Neural progenitor cell (in vitro differentiated cells): Measurements from ENCODE around the gene CCDC59. TPM values are rescaled to one million over a fixed set of nuclear protein-coding genes. Genes with fewer than 3 reads are reported as not detected.

ENCODE experiments used
- DNase-seq: peaks from one replicate; pipeline ENCODE4 v3.0.0-alpha.2; 2016; ENCODE audit warnings: low spot score
- H2AFZ ChIP-seq: fragments of 200-600 bp; sonication (generic); replicated peaks from 2 replicates; pipeline ENCODE4 v1.6.1; 2016; ENCODE audit warnings: antibody characterized with exemption
- H3F3A ChIP-seq: fragments of 200-600 bp; sonication (generic); 2 replicates; pipeline ENCODE4 v1.6.1; 2016; ENCODE audit warnings: antibody characterized with exemption, low read depth
- H3K27ac ChIP-seq: fragments of 200-600 bp; sonication (generic); 2 replicates; pipeline ENCODE4 v1.5.1; 2016; ENCODE audit warnings: mild to moderate bottlenecking
- H3K27me3 ChIP-seq: fragments of 200-600 bp; sonication (generic); 2 replicates; pipeline ENCODE4 v1.6.1; 2016; ENCODE audit warnings: mild to moderate bottlenecking, moderate library complexity
- H3K36me3 ChIP-seq: fragments of 200-600 bp; sonication (generic); 2 replicates; pipeline ENCODE4 v1.5.1; 2016
- H3K4me1 ChIP-seq: fragments of 200-600 bp; sonication (generic); 2 replicates; pipeline ENCODE4 v1.6.1; 2016; ENCODE audit warnings: mixed run types
- H3K4me2 ChIP-seq: fragments of 200-600 bp; sonication (generic); 2 replicates; pipeline ENCODE4 v1.6.1; 2016
- H3K4me3 ChIP-seq: fragments of 200-600 bp; sonication (generic); 2 replicates; pipeline ENCODE4 v1.5.1; 2016
- H3K79me2 ChIP-seq: fragments of 200-600 bp; sonication (generic); 2 replicates; pipeline ENCODE4 v1.6.1; 2016; ENCODE audit warnings: low read depth
- H3K9ac ChIP-seq: fragments of 200-600 bp; sonication (generic); 2 replicates; pipeline ENCODE4 v1.6.1; 2016
- H3K9me3 ChIP-seq: fragments of 200-600 bp; sonication (generic); 2 replicates; pipeline ENCODE4 v1.5.1; 2016; ENCODE audit warnings: low read depth
- H4K20me1 ChIP-seq: fragments of 200-600 bp; sonication (generic); 2 replicates; pipeline ENCODE4 v1.6.1; 2016; ENCODE audit warnings: low read depth
- H3K27ac Mint-ChIP-seq: 3 replicates; pipeline ENCODE4 v1.8.0; 2021; ENCODE audit warnings: mixed read lengths
- H3K27me3 Mint-ChIP-seq: 2 replicates; pipeline ENCODE4 v1.8.0; 2022; ENCODE audit warnings: low read depth, mild to moderate bottlenecking, inconsistent platforms, moderate library complexity, mixed read lengths; ENCODE audit not compliant: insufficient read depth
- H3K36me3 Mint-ChIP-seq: 3 replicates; pipeline ENCODE4 v1.8.0; 2021; ENCODE audit warnings: mixed read lengths
- H3K4me1 Mint-ChIP-seq: 3 replicates; pipeline ENCODE4 v1.8.0; 2021; ENCODE audit warnings: mixed read lengths
- H3K4me3 Mint-ChIP-seq: 3 replicates; pipeline ENCODE4 v1.8.0; 2021; ENCODE audit warnings: mild to moderate bottlenecking, moderate library complexity, mixed read lengths
- H3K9me3 Mint-ChIP-seq: 3 replicates; pipeline ENCODE4 v1.8.0; 2020; ENCODE audit warnings: mixed read lengths
- EZH2 ChIP-seq: fragments of 200-600 bp; sonication (generic); IDR thresholded peaks from 2 replicates; pipeline ENCODE4 v1.6.1; 2017; ENCODE audit warnings: antibody characterized with exemption, mild to moderate bottlenecking, moderate library complexity
- EZH2phosphoT487 ChIP-seq: fragments of 200-600 bp; sonication (generic); IDR thresholded peaks from 2 replicates; pipeline ENCODE4 v1.6.1; 2017; ENCODE audit warnings: antibody characterized with exemption
- total RNA-seq: library from RNA; depleted of rRNA; stranded (reverse); fragments of >200 nt; gene quantifications from 2 replicates; pipeline ENCODE4 v1.2.3, GENCODE V29; 2015; ENCODE audit warnings: low replicate concordance
- TF ChIP-seq, protein P1 (sequence below): fragments of 200-600 bp; sonication (generic); IDR thresholded peaks from 2 replicates; pipeline ENCODE4 v1.5.1; 2017; ENCODE audit warnings: antibody characterized with exemption, mild to moderate bottlenecking

Gene CCDC59
- total RNA-seq, 1 donor from 2014 or later, result 75.2 TPM

GRCh38 chr12:82325540-82326336 is 32.4 kb downstream of the CCDC59 start:
- H3K9me3 Mint-ChIP-seq, result no peaks in the 10 kb centered on the region
- no peak overlapping the region for H3K27ac Mint-ChIP-seq
- no peaks in the 10 kb centered on the region for H3K36me3 Mint-ChIP-seq

GRCh38 chr12:82319276-82319675 is 38.9 kb downstream of the CCDC59 start:
- no peak overlapping the region for H3K4me3 Mint-ChIP-seq
- no peaks in the 10 kb centered on the region for H3F3A ChIP-seq
- no peak overlapping the region for H3K4me2 ChIP-seq
- no peaks in the 10 kb centered on the region for H3K36me3 Mint-ChIP-seq
- no peaks in the 10 kb centered on the region for H4K20me1 ChIP-seq
- H3K4me1 Mint-ChIP-seq, result peaks cover 1% of the 10 kb centered on the region
- H2AFZ ChIP-seq, result no peak overlapping the region
- no peaks in the 10 kb centered on the region for H3K79me2 ChIP-seq
- H3K9ac ChIP-seq, result no peak overlapping the region
- H3K27ac Mint-ChIP-seq, result no peak overlapping the region
- H3K4me1 ChIP-seq, result peaks cover 4% of the 10 kb centered on the region
- H3K9me3 Mint-ChIP-seq, result no peaks in the 10 kb centered on the region
- H3K27ac ChIP-seq, result no peak overlapping the region
- TF ChIP-seq, protein P1, sequence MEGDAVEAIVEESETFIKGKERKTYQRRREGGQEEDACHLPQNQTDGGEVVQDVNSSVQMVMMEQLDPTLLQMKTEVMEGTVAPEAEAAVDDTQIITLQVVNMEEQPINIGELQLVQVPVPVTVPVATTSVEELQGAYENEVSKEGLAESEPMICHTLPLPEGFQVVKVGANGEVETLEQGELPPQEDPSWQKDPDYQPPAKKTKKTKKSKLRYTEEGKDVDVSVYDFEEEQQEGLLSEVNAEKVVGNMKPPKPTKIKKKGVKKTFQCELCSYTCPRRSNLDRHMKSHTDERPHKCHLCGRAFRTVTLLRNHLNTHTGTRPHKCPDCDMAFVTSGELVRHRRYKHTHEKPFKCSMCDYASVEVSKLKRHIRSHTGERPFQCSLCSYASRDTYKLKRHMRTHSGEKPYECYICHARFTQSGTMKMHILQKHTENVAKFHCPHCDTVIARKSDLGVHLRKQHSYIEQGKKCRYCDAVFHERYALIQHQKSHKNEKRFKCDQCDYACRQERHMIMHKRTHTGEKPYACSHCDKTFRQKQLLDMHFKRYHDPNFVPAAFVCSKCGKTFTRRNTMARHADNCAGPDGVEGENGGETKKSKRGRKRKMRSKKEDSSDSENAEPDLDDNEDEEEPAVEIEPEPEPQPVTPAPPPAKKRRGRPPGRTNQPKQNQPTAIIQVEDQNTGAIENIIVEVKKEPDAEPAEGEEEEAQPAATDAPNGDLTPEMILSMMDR, result no peak
- no peak for TF ChIP-seq EZH2
- TF ChIP-seq EZH2phosphoT487, result no peak
- peaks cover 2% of the 10 kb centered on the region for H3K27me3 Mint-ChIP-seq
- H3K4me3 ChIP-seq, result no peak overlapping the region
- H3K27me3 ChIP-seq, result no peaks in the 10 kb centered on the region
- DNase-seq, result no peak
- no peaks in the 10 kb centered on the region for H3K36me3 ChIP-seq
- no peaks in the 10 kb centered on the region for H3K9me3 ChIP-seq

More at GRCh38 chr12:82325540-82326336, 32.4 kb downstream of the CCDC59 start:
- H3K4me3 ChIP-seq, result no peak overlapping the region
- H3K79me2 ChIP-seq, result no peaks in the 10 kb centered on the region
- TF ChIP-seq EZH2 (no peak), EZH2phosphoT487 (no peak)
- TF ChIP-seq, protein P1, result no peak
- H3K27ac ChIP-seq, result no peak overlapping the region
- no peak for DNase-seq
- H3F3A ChIP-seq, result peaks cover 13% of the 10 kb centered on the region
- H2AFZ ChIP-seq, result peak overlapping the region; percentile 1
- Mint-ChIP-seq H3K4me3 (no peak overlapping the region), H3K27me3 (no peaks in the 10 kb centered on the region), H3K4me1 (peaks cover 15% of the 10 kb centered on the region)
- no peak overlapping the region for H3K9ac ChIP-seq
- H3K27me3 ChIP-seq, result no peaks in the 10 kb centered on the region
- no peak overlapping the region for H3K4me2 ChIP-seq
- H3K36me3 ChIP-seq, result no peaks in the 10 kb centered on the region
- H3K9me3 ChIP-seq, result no peaks in the 10 kb centered on the region
- no peaks in the 10 kb centered on the region for H4K20me1 ChIP-seq
- H3K4me1 ChIP-seq, result peaks cover 30% of the 10 kb centered on the region

- peak overlapping the region; percentile 5 for H3K27ac Mint-ChIP-seq
- peak overlapping the region; percentile 98 for H2AFZ ChIP-seq
- H3K4me3 Mint-ChIP-seq, result no peak overlapping the region
- peaks cover 4% of the 10 kb centered on the region for H3K4me1 ChIP-seq
- H3K9me3 ChIP-seq, result no peaks in the 10 kb centered on the region
- no peaks in the 10 kb centered on the region for H3F3A ChIP-seq
- H3K36me3 ChIP-seq, result no peaks in the 10 kb centered on the region
- H3K36me3 Mint-ChIP-seq, result no peaks in the 10 kb centered on the region
- TF ChIP-seq EZH2, result no peak
- TF ChIP-seq, protein P1, result no peak
- TF ChIP-seq EZH2phosphoT487, result no peak
- peak overlapping the region; percentile 42 for H3K4me3 ChIP-seq
- peaks cover 2% of the 10 kb centered on the region for H3K27me3 Mint-ChIP-seq
- no peaks in the 10 kb centered on the region for H3K27me3 ChIP-seq
- H3K9me3 Mint-ChIP-seq, result peaks cover 2% of the 10 kb centered on the region
- H3K9ac ChIP-seq, result no peak overlapping the region
- H3K4me1 Mint-ChIP-seq, result peaks cover 7% of the 10 kb centered on the region
- H3K79me2 ChIP-seq, result no peaks in the 10 kb centered on the region
- peak; percentile 90 for DNase-seq
- peak overlapping the region; percentile 79 for H3K4me2 ChIP-seq
- H4K20me1 ChIP-seq, result no peaks in the 10 kb centered on the region
- no peak overlapping the region for H3K27ac ChIP-seq
Measured at GRCh38 chr12:82314406-82314892, 43.7 kb downstream of the CCDC59 start.

Other genes with a start within 250 kb of the CCDC59 start
- gene METTL25, start 142 bp upstream of the CCDC59 start, total RNA-seq, result 9.3 and 11.2 TPM in 2 replicates